Panc1 (cell line): Measurements from ENCODE around the gene SYNDIG1L. TPM values are rescaled to one million over a fixed set of nuclear protein-coding genes. Genes with fewer than 3 reads are reported as not detected.

Experiments used
- ATAC-seq: fragments of 200-7000 bp; cut with Tn5 transposase; 2 replicates; pipeline ENCODE4 v1.9.1; 2020; ENCODE audit warnings: mild to moderate bottlenecking, moderate library complexity
- BruUV-seq: library from RNA; stranded (reverse); fragments of 400-500 nt; replicated peaks from 2 replicates; lab custom pipeline; 2021; lab: Mats Ljungman, UMichigan
- CTCF ChIA-PET: fragments of 300-600 bp; sonication (Branson Sonifier 250); formaldehyde crosslinking; loops from one replicate; lab custom pipeline; 2022; ENCODE audit warnings: antibody characterized with exemption; lab: Charles Lee
- POLR2A ChIA-PET: fragments of 300-600 bp; sonication (Branson Sonifier 250); formaldehyde crosslinking; loops from one replicate; lab custom pipeline; 2022; ENCODE audit warnings: antibody characterized with exemption; lab: Charles Lee
- DNase-seq: peaks from one replicate; pipeline ENCODE4 v3.0.0-alpha.2; 2010; ENCODE audit warnings: low read depth, low spot score
- H3K27ac ChIP-seq: 2 replicates; pipeline ENCODE4 v1.5.1; 2011; ENCODE audit warnings: mild to moderate bottlenecking, low read length, inconsistent platforms
- H3K27me3 ChIP-seq: fragments of 200-500 bp; sonication (Bioruptor generic); 2 replicates; pipeline ENCODE4 v1.6.0; 2014; ENCODE audit warnings: low read length, inconsistent platforms; ENCODE audit not compliant: control insufficient read depth, insufficient read depth
- H3K36me3 ChIP-seq: fragments of 200-500 bp; sonication (Bioruptor generic); 2 replicates; pipeline ENCODE4 v1.5.1; 2014; ENCODE audit warnings: inconsistent platforms, mild to moderate bottlenecking, low read length, moderate library complexity; ENCODE audit not compliant: control insufficient read depth, insufficient read depth
- H3K4me1 ChIP-seq: 2 replicates; pipeline ENCODE4 v1.5.1; 2011; ENCODE audit warnings: inconsistent platforms, mild to moderate bottlenecking, low read length, moderate library complexity; ENCODE audit not compliant: control insufficient read depth, insufficient read depth
- H3K4me3 ChIP-seq, 2 experiments: 2 replicates each; pipeline ENCODE4 v1.5.1; 2011 to 2012; ENCODE audit warnings: low read depth in 2 of 2, low read length in 2 of 2, mild to moderate bottlenecking in 2 of 2, inconsistent platforms in 1 of 2, moderate library complexity in 1 of 2
- H3K9me3 ChIP-seq: fragments of 200-500 bp; sonication (Bioruptor generic); 2 replicates; pipeline ENCODE4 v1.5.1; 2014; ENCODE audit warnings: low read depth, mild to moderate bottlenecking, inconsistent platforms, low read length, moderate library complexity; ENCODE audit not compliant: control insufficient read depth, insufficient read depth
- CTCF ChIP-seq: fragments of 450-650 bp; IDR thresholded peaks from 2 replicates; pipeline ENCODE4 v1.5.1; 2017; ENCODE audit warnings: mild to moderate bottlenecking
- POLR2AphosphoS5 ChIP-seq: IDR thresholded peaks from 2 replicates; pipeline ENCODE4 v1.6.1; 2012; ENCODE audit warnings: mild to moderate bottlenecking, low read depth, low read length, moderate library complexity
- REST ChIP-seq, 2 experiments: IDR thresholded peaks; 2 replicates each; pipeline ENCODE4 v1.6.1; 2011 to 2012; ENCODE audit warnings: low read depth in 2 of 2, control low read depth in 1 of 2, low read length in 1 of 2, mild to moderate bottlenecking in 1 of 2, moderate library complexity in 1 of 2; ENCODE audit not compliant: insufficient read depth in 1 of 2
- SIN3A ChIP-seq: IDR thresholded peaks from 2 replicates; pipeline ENCODE4 v1.6.1; 2012; ENCODE audit warnings: low read depth, mild to moderate bottlenecking, low read length, moderate library complexity, borderline replicate concordance; ENCODE audit not compliant: insufficient read depth
- TCF7L2 ChIP-seq: IDR thresholded peaks from 2 replicates; pipeline ENCODE4 v1.6.1; 2011; ENCODE audit warnings: mild to moderate bottlenecking, low read depth, low read length, inconsistent platforms
- in situ Hi-C: cut with HindIII; loops from 2 replicates; pipeline ENCODE4 v1.10.0; 2016; ENCODE audit warnings: low sequenced_read_pairs, low pct_unique_long_range_greater_than_20kb
- intact Hi-C: fragments of 100-400 bp; cut with micrococcal nuclease; formaldehyde crosslinking; loops from one replicate; pipeline ENCODE4 v1.10.0; 2022; ENCODE audit not compliant: unreplicated experiment
- total RNA-seq: library from RNA; stranded (reverse); gene quantifications from one replicate; pipeline ENCODE4 v1.2.1, GENCODE V29; 2021; ENCODE audit not compliant: unreplicated experiment

SYNDIG1L gene
- total RNA-seq, 1 experiment from 2014 or later, result not detected

GRCh38 chr14:74438351-74438915, 12.4 kb upstream of the SYNDIG1L start:
- H3K4me1 ChIP-seq, result no peaks in the 10 kb centered on the region
- peaks cover 6% of the 10 kb centered on the region for H3K27me3 ChIP-seq
- in situ Hi-C loops (no loop called here), intact Hi-C loops (no loop called here)
- BruUV-seq, result no TSS peak
- no peaks in the 10 kb centered on the region for H3K36me3 ChIP-seq
- TF ChIP-seq TCF7L2 (no peak), CTCF (no peak), REST (IDR thresholded peaks at IDR 0.05; ENCODE audit: insufficient read depth in 1 of 2, low read depth in 2 of 2, low read length in 1 of 2) (no peak), POLR2AphosphoS5 (no peak), SIN3A (no peak)
- POLR2A ChIA-PET, result no interaction called here
- ATAC-seq (no peak), DNase-seq (no peak)
- no peak overlapping the region for H3K27ac ChIP-seq
- H3K9me3 ChIP-seq, result no peaks in the 10 kb centered on the region
- CTCF ChIA-PET, result no interaction called here
- no peak overlapping the region for H3K4me3 ChIP-seq

- TF ChIP-seq POLR2AphosphoS5 (no peak), SIN3A (no peak), REST (IDR thresholded peaks at IDR 0.05; ENCODE audit: insufficient read depth in 1 of 2, low read depth in 2 of 2, low read length in 1 of 2) (peak; percentile 73 to 81)
- ATAC-seq, result no peak
- ChIA-PET CTCF (interaction anchor here (0.6 kb wide), 1 partner anchor 90 kb away, joined by 4 read pairs; no protein-coding TSS in a partner anchor), POLR2A (no interaction called here)
- in situ Hi-C loops, result no loop called here
- no peak for DNase-seq
- BruUV-seq, result no TSS peak
- no peak overlapping the region for H3K4me3 ChIP-seq
- H3K4me1 ChIP-seq, result no peaks in the 10 kb centered on the region
- no peak overlapping the region for H3K27ac ChIP-seq
- H3K27me3 ChIP-seq, result peaks cover 6% of the 10 kb centered on the region
- H3K36me3 ChIP-seq, result no peaks in the 10 kb centered on the region
- no peaks in the 10 kb centered on the region for H3K9me3 ChIP-seq
- intact Hi-C loops, result no loop called here
These were observed 11.6 kb upstream of the SYNDIG1L start for GRCh38 chr14:74437496-74438053.
